Heart left ventricle (tissue), 16 donors: ENCODE data around the gene SULT4A1. TPM values are rescaled to one million over a fixed set of nuclear protein-coding genes. Genes with fewer than 3 reads are reported as not detected.

Experiments used
- ATAC-seq, 4 donors: fragments of 200-7000 bp; cut with Tn5 transposase; one replicate each; pipeline ENCODE4 v1.9.1; 2020 to 2022; ENCODE audit warnings: moderate library complexity in 4 of 4, mild to moderate bottlenecking in 3 of 4, moderate number of reproducible peaks in 1 of 4
- DNase-seq, 5 donors: peaks; one replicate each; pipeline ENCODE4 v3.0.0-alpha.2; 2020
- H3K27ac ChIP-seq, 12 donors: fragments of 200-600 bp; sonication (generic) in 4 of 12; one replicate each; pipeline versions ENCODE4 v1.5.0 to v1.8.0; 2016 to 2022; ENCODE audit warnings: mild to moderate bottlenecking in 2 of 12
- H3K27me3 ChIP-seq, 9 donors: fragments of 200-600 bp; sonication (generic) in 2 of 9; one replicate each; pipeline versions ENCODE4 v1.5.1 to v1.8.0; 2016 to 2022; ENCODE audit warnings: mild to moderate bottlenecking in 3 of 9
- H3K36me3 ChIP-seq, 9 donors: fragments of 200-600 bp; sonication (generic) in 2 of 9; one replicate each; pipeline versions ENCODE4 v1.5.0 to v1.8.0; 2018 to 2022; ENCODE audit warnings: mild to moderate bottlenecking in 2 of 9
- H3K4me1 ChIP-seq, 12 donors: fragments of 200-600 bp; sonication (generic) in 4 of 12; one replicate each; pipeline versions ENCODE4 v1.5.0 to v1.8.0; 2016 to 2022; ENCODE audit warnings: mild to moderate bottlenecking in 3 of 12
- H3K4me3 ChIP-seq, 12 donors: fragments of 200-600 bp; sonication (generic) in 4 of 12; one replicate each; pipeline versions ENCODE4 v1.5.0 to v1.8.0; 2017 to 2022; ENCODE audit warnings: mild to moderate bottlenecking in 9 of 12, moderate library complexity in 4 of 12
- H3K9me3 ChIP-seq, 12 donors: fragments of 200-600 bp; sonication (generic) in 4 of 12; one replicate each; pipeline versions ENCODE4 v1.5.0 to v1.8.0; 2016 to 2022; ENCODE audit warnings: mild to moderate bottlenecking in 1 of 12
- CTCF ChIP-seq, 12 donors: fragments of 200-600 bp; sonication (generic) in 4 of 12; IDR thresholded peaks; one replicate each; pipeline versions ENCODE4 v1.5.0 to v1.8.0; 2018 to 2022; ENCODE audit warnings: antibody characterized with exemption in 12 of 12, mild to moderate bottlenecking in 5 of 12
- POLR2A ChIP-seq, 2 donors: fragments of 450-650 bp; IDR thresholded peaks; one replicate each; pipeline ENCODE4 v1.6.1; 2017; ENCODE audit warnings: antibody characterized with exemption in 2 of 2, mild to moderate bottlenecking in 2 of 2, moderate library complexity in 2 of 2
- WGBS, 4 donors: extraction: QIAGEN DNeasy Blood & Tissue Kit in 2 of 4; methylation state at CpG; one replicate each; pipeline versions ENCODE4 v1.1.5 to v1.1.7; 2013 to 2018; 5-methylcytosine and 5-hydroxymethylcytosine counted together
- intact Hi-C, 10 donors: fragments of 100-400 bp; cut with DNase I; formaldehyde crosslinking; loops; one replicate each; pipeline versions ENCODE4 v1.11.1 to v1.14.2; 2022
- polyA plus RNA-seq, 2 donors: library from polyadenylated mRNA; stranded (reverse); fragments of 200-250 nt; gene quantifications; one replicate each; pipeline ENCODE4 v1.2.3, GENCODE V29; 2013
- total RNA-seq, 9 donors: library from RNA; depleted of rRNA in 2 of 9; stranded (reverse); fragments of >200 nt in 2 of 9; fragmentation: NEBNext Ultra II Directional in 3 of 9; extraction: Animal tissue kit (Norgen Biotek cat#: 25700) in 3 of 9; gene quantifications; one replicate each; pipeline versions ENCODE4 v1.1.0 to v1.2.4, GENCODE V29; 2016 to 2023
- donor health status: ischemic (EF 13 %, LVEDD 7.1; RV severe dilation, severe dysfunction).
- donor health status: healthy with polysubstance abuse.
- donor health status: DM: no; HTN: yes; CAD: no.
- donor health status: DM: no; HTN: no; CAD: no.
- donor health status: ischemic (EF 25% LVEDD 6.9; RV normal size, moderate dysfunction).
- donor health status: ischemic (EF 25% LVEDD 5.7; RV mildly dilated, moderate dysfunction).
- donor health status: healthy.
- donor health status: DM: yes; HTN: yes; CAD: no.
- donor health status: ischemic (EF 35%, LVEDD 5.7; RV mildly dilated, moderate dysfunction).
- donor health status: nonischemic (EF 11% LVEDD 7.7; RV severe dilation, severe dysfunction).
- donor health status: DM: yes; HTN: yes; CAD: no.
- donor health status: PGD.
- donor health status: ischemic (EF 29% LVEDD 5.4; RV normal size, mild dysfunction).
- donor health status: nonischemic (EF 23%, LVEDD 6.1; RV moderate dilation, normal function).

SULT4A1 gene
- total and polyA plus RNA-seq, 11 donors = 0.07 to 0.92 (median 0.21) TPM; not detected in 6

- Histone ChIP-seq H3K4me1 (peaks cover 0 to 2% (median 0%) of the 10 kb centered on the region in 12 donors), H3K36me3 (no peaks in the 10 kb centered on the region), H3K9me3 (no peaks in the 10 kb centered on the region), H3K27ac (no peak overlapping the region), H3K4me3 (no peak overlapping the region), H3K27me3 (no peaks in the 10 kb centered on the region)
- TF ChIP-seq CTCF (IDR thresholded peaks at IDR 0.05) (no peak), POLR2A (IDR thresholded peaks at IDR 0.05) (no peak)
- ATAC-seq (no peak), DNase-seq (no peak)
- intact Hi-C loops = no loop called here
- 91 to 96% (median 94%) methylated on average over 23 to 25 of the region's 25 CpGs for WGBS, 4 donors
Measured at GRCh38 chr22:43838571-43839307, 23.6 kb downstream of the SULT4A1 start.

DNA sequence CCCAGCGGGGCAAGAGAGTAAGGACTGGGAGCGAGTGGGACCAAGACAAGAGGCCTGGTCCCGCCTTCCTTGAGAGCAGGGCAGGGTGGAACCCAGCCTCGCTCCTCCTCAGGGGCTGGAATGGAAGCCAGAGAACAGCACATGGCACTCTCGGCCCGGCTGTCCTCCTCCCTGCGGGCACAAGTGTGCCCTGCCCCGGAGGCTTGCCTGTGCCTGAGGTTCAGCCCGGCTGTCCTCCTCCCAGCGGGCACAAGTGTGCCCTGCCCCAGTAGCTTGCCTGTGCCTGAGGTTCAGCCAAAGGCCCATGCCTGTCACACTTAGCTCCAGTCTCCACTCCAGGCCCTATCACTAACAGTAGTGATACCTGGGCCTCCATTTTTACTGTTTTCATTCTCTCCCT lies 24.2 kb downstream of the SULT4A1 start:
- no peak overlapping the region for H3K4me3 ChIP-seq
- no peak for TF ChIP-seq CTCF (IDR thresholded peaks at IDR 0.05)
- no peak for TF ChIP-seq POLR2A (IDR thresholded peaks at IDR 0.05)
- intact Hi-C loops = no loop called here
- no peaks in the 10 kb centered on the region for H3K36me3 ChIP-seq
- peaks cover 0 to 8% (median 0%) of the 10 kb centered on the region in 12 donors for H3K4me1 ChIP-seq
- DNase-seq = no peak
- no peaks in the 10 kb centered on the region for H3K9me3 ChIP-seq
- ATAC-seq = no peak
- no peaks in the 10 kb centered on the region for H3K27me3 ChIP-seq
- WGBS, 4 donors = 81 to 91% (median 86%) methylated on average over 9 to 10 of the region's 10 CpGs
- no peak overlapping the region for H3K27ac ChIP-seq

DNA sequence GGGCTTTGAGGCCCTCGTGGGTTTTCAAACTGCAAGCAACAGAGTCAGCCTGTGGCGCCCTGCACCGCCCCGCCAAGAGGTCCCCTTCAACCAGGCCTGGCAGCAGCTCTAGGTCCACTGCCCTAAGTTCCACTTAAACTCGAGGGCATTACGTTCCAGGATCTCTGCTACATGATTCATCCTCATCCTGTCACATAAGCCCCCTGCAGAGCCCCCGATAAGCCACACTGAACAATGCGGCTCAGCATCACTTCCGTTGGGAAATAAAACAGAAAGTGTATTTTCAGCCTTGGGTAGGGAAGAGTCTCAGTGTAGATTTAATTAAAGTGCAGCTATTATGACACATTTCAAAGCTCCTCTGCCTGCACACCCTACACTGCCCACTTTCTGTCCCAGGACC lies 24.6 kb downstream of the SULT4A1 start:
- no peaks in the 10 kb centered on the region for H3K9me3 ChIP-seq
- no peak overlapping the region for H3K27ac ChIP-seq
- no peak for TF ChIP-seq POLR2A (IDR thresholded peaks at IDR 0.05)
- TF ChIP-seq CTCF (IDR thresholded peaks at IDR 0.05) = no peak
- 63 to 82% (median 73%) methylated on average over 9 of the region's 9 CpGs for WGBS, 4 donors
- peaks cover 0 to 8% (median 0%) of the 10 kb centered on the region in 12 donors for H3K4me1 ChIP-seq
- no peaks in the 10 kb centered on the region for H3K27me3 ChIP-seq
- ATAC-seq = no peak
- no peaks in the 10 kb centered on the region for H3K36me3 ChIP-seq
- no peak overlapping the region for H3K4me3 ChIP-seq
- no peak for DNase-seq
- intact Hi-C loops = no loop called here

GRCh38 chr22:43835736-43836135 lies 26.6 kb downstream of the SULT4A1 start:
- WGBS, 4 donors = 85 to 91% (median 88%) methylated on average over 13 of the region's 13 CpGs
- intact Hi-C loops = no loop called here
- no peak for ATAC-seq
- DNase-seq = peak in 1 of 5 donors; percentile 15
- H3K27me3 ChIP-seq = no peaks in the 10 kb centered on the region
- no peak overlapping the region for H3K4me3 ChIP-seq
- no peaks in the 10 kb centered on the region for H3K9me3 ChIP-seq
- H3K36me3 ChIP-seq = no peaks in the 10 kb centered on the region
- no peak overlapping the region for H3K27ac ChIP-seq
- peaks cover 0 to 11% (median 0%) of the 10 kb centered on the region in 12 donors for H3K4me1 ChIP-seq
- TF ChIP-seq CTCF (IDR thresholded peaks at IDR 0.05) (no peak), POLR2A (IDR thresholded peaks at IDR 0.05) (no peak)
